GM21515 (cell line): ENCODE results near the gene SAFB2.

Source experiments
- ATAC-seq: cut with Tn5 transposase; IDR thresholded peaks from one replicate; pipeline ENCODE4 v1.9.1; 2021; ENCODE audit not compliant: unreplicated experiment

SAFB2 gene

DNA sequence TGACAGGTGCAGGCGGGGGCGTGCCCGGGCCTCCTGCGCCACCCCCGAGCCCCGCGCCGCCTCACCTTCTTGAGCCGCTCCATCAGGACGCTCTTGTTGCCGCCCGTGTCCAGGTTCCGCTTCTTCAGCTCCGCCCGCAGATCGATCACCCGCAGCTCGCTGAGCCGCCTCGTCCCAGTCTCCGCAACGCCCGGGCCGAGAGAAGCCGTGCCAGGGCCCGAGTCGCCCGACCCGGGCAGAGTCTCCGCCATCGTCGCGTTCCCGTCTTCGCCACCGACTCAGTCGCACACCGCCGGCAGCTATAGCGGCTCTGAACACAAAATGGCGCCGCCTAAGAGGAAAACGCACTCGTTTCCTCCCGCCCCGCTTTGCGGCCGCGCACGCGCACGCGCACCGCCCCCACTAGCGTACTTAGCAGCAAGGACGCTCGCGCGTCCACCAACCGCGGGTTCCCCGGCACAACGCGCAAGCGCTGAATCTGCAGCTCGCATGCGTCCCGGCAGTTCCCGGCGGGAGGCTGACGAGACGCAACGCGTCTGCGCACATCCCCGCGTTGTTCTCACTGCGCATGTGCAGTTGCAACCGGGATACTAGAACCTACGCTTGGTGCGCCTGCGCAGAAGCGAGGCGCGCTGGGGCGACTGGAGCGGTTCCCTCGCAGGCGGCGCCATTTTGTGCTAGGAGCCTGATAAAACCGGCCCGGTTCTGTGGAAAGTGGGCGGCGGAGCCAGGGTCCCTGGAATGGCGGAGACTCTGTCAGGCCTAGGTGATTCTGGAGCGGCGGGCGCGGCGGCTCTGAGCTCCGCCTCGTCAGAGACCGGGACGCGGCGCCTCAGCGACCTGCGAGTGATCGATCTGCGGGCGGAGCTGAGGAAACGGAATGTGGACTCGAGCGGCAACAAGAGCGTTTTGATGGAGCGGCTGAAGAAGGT, at the start of gene SAFB2, which contains the start of gene SAFB:
Gene SAFB2, minus strand, starts transcription at position 312 of the 932 bp plus-strand sequence. Its CDS starts 61 bp downstream, at position 251.
Gene SAFB, plus strand, starts transcription at position 619 of the 932 bp plus-strand sequence. Its CDS starts 123 bp downstream, at position 742.
- ATAC-seq, result peak; percentile 74

DNA sequence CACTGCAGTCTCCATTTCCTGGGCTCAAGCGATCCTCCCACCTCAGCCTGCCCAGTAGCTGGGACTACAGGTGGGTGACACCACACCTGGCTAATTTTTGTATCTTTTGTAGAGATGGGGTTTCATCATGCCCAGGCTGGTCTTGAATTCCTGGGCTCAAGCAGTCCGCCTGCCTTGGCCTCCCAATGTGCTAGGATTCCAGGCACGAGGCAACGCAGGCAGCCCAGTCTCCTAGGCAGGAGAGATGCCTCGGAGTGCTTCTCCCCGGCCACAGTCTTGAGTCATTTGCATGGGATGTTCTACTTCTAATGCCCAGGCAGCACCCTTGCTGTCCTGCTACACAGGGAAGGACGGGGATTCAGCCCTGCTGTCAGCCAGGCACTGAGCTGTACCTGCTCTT, 49.0 kb upstream of the SAFB2 start:
- ATAC-seq, result no peak

DNA sequence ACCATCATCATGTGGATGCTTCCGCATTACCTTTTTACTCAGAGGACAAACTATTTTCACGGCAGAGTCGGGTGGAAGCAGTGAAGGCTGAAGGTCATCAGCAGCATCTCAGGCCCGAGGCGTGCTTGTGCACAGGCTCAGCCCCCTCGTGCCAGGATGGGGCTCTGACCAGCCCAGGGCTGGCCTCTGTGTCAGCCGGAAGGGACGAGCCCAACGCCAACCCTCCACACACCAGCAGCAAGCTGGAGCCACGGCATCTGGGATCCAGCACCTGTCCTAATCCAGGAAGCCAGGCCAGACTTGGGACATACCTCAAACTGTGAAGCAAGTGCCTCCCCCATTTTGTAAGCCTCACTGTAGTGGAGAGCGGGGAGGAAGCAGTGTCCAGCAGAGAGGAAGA, 46.6 kb upstream of the SAFB2 start:
- ATAC-seq, result no peak

DNA sequence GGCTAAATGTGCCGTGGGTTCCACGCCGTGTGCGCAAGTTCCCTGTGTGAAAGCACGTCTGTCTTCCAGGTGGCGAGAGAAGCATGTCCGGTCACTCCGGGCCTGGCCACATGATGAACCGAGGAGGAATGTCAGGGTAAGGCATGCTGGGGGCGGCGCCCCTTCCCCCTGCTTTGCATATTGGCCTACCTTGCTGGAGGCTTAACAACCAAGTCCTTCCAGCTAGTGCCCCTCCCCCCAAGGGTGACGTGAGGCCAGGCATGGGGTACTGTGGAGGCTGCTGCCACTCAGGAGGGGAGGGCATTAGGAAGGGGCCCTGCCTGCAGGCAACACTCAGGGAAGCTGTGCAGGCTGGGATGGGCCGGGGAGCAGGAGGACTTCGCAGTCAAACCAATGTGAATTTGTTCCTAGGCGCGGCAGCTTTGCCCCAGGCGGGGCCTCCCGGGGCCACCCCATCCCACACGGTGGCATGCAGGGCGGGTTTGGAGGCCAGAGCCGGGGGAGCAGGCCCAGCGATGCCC, 45.2 kb upstream of the SAFB2 start:
- no peak for ATAC-seq

DNA sequence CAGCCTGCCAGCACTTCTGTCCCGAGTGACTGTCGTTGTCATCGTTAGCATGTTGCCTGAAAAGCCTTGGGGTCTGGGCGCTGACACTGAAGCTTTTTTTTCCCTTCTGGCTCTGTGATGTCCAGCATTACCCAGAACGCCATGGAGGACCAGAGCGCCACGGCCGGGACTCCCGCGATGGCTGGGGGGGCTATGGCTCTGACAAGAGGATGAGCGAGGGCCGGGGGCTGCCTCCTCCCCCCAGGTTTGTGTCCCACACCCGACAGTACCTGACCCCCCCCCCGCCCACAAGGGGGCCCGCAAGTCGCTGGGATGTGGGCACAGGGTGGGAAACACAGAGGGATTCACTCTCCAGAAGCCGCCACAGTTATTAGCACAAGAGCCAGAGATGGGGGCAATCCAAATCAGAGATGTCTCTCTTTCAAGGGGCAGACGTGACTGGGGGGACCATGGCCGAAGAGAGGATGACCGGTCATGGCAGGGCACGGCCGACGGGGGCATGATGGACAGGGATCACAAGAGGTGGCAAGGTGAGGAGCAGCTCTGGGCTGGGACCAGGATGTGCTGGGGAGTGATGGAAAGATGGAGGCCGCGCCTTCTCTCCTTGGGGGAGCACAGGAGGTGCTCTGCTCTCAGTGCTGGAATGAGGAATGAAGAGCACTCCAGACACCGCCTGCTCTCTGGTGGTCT, 44.5 kb upstream of the SAFB2 start:
- no peak for ATAC-seq

DNA sequence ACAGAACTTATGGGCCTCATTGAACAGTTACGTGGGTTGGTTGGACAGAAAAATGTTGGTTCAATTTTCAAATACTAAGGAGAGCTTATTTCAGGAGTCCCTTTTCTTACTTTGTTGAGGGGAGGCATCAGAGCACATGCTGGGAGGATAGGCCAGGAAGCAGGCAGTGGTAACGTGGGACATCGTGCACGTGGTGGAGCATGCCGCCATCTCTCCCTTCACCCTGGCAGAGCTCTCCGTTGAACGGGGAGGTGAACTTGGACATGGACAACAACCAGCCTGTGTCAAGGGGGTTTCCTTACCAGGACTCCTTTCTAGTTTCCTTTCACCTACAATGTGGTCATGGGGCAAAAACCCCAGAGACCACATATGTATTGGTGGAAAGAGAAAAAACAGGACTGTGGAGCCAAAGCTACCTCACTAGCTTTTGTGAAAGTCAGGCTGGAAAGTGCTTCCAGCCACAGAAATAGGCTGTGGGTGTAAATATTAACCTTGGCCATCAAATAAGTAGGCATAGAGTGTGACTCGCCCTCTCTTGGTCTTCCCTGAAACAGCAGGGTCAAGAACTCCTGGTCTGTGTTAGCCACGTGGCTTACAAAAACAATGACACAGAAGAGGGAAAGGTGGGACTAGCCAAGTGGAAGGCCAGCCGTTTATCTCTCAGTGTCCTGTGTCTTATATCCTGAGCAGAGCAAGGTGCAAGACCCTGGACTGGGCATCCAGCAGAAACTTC, 43.4 kb upstream of the SAFB2 start:
- no peak for ATAC-seq

DNA sequence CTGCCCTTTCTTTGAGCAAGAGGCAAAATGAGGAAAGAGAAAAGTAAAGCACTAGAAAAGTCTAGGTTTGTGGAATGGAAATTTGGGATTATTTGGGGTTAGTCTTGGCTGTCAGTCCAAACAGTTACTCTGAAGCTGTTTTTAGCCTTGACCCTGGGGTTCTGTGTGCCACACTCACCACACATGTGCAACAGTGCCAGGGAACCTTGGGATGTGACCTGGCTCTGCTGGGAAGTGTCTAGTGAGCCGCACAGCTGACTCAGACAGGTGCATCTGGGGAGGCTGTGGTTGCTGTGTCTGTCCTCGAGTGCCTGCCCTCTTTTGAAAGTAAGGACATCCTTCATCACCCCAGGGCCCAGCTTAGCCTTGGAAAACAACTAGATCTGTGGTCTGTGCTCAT, 41.9 kb upstream of the SAFB2 start:
- no peak for ATAC-seq

DNA sequence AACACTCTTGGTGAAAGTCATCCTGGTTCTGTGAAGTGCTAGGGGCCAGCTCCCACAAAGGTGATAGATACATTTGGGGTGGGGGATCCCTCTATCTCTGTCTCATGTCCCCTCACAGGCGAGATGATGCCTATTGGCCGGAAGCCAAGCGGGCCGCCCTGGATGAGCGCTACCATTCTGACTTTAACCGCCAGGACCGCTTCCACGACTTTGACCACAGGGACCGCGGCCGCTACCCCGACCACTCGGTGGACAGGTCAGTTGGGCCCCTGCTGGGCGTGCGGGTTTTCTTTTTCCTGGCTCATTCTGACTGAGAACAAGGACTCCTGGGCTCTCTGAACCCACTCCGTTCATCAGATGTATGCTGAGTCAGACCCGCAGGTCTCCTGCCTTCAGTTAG, 41.3 kb upstream of the SAFB2 start:
- no peak for ATAC-seq

DNA sequence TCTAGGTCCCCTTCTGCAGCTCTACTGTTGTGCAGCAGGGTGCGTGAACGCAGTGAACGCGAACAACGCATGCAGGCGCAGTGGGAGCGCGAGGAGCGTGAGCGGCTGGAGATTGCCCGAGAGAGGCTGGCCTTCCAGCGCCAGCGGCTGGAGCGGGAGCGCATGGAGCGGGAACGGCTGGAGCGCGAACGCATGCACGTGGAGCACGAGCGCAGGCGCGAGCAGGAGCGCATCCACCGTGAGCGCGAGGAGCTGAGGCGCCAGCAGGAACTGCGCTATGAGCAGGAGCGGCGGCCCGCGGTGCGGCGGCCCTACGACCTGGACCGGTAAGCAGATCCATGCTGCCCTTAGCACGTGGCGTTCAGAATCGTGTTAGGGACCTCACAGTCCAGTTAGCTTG, 38.9 kb upstream of the SAFB2 start:
- no peak for ATAC-seq

DNA sequence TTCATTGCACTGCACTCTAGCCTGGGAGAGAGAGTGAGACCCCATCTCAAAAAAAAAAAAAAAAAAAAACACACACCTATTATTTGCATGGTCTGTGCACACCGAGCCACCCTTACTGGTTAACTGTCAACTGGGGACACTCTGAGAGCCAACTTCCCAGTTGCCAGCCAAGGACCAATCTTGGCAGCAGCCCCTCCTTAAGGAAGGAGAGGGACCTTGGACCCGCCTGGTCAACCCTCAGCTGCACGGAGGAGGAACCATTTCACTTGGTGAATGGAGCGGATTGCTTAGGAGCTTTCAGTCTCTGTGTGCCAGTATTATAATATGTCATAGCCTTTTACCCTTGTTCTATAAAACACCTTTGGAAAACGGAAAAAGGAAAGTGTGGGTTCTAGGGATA, 32.8 kb upstream of the SAFB2 start:
- ATAC-seq, result no peak

DNA sequence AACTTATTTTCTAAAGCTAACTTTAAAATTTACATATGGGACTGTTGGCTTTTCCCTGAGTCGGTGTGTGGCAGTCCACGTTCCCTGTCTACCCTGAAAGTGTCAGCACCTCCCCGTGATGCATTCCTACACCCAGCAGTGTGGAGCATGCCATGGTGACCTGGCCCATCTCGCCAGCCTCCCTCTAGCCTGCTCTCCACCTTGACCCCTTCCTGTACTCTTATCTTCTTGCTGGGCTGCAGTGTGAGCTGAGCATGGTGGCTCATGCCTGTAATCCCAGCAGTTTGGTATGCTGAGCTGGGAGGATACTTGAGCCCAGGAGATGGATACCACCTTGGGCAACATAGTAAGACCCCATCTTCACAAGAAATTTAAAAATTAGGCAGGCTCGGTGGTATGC, 32.4 kb upstream of the SAFB2 start:
- no peak for ATAC-seq

DNA sequence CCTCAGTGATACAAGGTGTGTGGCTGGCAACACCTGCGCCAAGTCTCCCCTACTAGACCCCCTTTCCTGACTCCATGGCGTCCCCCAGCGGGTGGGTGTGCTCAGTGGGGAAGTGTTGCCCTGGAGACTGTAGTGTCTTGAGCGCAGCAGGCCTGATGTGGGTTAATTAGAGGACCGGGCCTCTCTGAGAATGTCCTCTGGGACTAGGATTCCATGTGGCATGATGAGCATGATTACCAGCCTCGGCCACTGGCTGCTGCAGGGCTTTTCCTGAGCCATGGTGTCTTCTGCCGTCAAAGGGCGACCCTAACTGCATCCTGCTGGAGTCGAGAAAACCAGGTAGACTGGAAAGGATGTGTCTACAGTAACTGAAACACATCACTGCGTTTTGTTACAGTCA, 29.7 kb upstream of the SAFB2 start:
- no peak for ATAC-seq

DNA sequence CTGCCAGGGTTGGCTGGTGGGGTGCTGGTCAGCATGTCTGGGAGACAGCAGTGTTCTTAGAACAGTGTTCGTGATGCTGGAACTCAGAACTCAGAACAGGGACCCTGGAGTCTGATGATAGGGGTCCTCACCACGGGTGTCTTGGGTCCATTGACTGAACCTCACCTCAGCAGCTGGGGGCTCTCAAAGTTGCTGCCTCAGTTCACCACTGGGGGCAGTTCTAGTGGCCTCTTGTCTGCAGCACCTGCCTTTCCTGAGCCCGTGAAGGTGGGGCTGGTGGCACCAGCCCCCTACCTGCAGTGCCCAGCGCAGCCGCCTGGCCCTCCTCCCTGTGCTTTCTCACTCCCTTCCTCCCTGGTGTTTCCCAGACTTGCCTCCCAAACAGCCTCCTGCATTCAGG, 28.8 kb upstream of the SAFB2 start:
- ATAC-seq, result no peak

DNA sequence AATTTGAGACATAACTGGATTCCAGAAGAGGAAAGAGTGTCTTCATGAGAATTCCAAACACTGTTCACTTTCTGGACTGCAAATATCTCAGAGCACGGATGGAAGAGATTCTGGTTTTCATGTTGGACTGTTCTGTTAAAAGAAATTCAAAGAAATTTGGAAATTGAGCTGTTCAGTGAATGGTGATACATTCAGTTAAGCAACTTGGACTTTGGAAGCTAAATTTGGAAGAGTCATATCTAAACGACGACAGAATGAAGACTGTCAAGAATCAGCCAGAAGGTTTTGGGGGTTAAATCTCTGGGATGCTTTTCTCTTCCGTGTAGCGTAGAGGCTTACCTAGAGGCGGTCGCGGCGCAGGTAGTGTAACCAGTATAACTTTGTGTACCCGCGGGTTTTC, 25.9 kb upstream of the SAFB2 start:
- ATAC-seq, result no peak

DNA sequence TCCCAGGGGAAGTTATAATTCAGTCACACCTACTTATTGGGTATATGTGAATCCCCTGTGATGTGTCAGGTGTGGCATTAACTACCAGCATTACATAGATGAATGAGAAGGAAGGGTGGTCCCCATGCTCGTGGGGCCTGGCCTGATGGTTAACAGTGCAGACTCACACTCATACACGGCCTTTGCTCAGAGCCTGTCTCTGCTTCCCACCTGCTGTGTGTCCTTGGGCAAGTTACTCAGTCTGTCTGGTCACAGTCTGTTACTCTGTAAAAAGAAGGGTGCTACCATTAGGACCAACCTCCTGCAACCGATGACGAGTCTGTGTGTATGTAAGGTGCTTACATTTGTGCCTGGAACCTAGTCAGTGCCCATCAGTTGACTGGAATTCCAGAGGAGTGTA, 24.1 kb upstream of the SAFB2 start:
- ATAC-seq, result no peak

DNA sequence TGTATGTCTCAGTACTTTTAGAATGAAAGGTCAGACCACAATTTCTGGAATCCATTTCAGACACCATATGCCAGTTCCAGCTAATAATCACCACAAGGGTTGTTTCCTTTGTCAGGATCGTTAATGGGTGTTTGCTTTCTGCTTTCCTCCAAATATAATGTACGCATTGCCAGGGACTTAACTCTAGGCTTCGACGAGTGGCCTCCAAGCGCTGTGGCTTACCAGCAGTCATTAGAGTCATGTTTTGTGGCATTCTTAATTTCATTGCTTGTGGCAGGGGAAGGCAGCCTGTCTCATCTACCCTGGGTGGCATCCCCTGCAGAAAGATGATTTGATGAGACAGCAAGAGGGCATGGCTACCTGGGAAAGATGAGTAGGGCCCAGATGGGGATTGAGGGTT, 22.8 kb upstream of the SAFB2 start:
- ATAC-seq, result no peak

DNA sequence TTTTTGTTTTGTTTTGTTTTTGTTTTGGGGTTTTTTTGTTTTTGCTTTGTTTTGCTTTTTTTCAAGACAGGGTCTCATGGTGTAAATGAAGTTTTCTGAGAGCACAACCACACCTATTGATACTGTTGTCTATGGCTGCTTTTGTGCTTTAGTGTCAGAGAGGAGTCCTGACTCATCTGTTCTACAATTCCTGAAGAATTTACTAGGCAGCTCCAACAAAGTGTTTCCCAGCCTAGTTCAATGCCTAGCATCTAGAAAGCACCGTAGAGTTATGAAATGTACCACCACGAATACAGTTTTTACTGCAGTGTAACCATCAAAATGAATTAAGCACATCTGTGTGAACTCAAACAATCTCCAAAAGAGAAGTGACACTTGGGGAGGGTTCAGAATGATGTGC, 21.5 kb upstream of the SAFB2 start:
- ATAC-seq, result no peak

DNA sequence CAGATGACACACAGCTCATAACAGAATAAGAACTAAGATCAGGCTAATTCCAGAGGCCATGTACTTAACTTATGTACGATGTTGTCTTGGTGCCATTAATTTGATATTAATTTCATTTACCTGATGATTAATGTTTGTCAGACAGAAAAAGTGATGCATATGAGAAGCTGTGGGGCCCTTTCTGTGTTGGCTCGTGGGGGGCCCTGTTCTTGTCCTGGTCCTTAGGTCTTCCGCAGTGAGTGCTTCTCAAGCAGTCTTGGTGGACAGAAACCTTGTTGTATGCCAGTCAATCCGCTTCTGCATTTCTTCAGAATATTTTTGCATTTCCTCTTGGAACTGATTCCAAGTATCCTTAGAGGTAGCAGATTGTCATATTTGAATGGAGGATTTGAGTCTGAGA, 20.5 kb upstream of the SAFB2 start:
- no peak for ATAC-seq

DNA sequence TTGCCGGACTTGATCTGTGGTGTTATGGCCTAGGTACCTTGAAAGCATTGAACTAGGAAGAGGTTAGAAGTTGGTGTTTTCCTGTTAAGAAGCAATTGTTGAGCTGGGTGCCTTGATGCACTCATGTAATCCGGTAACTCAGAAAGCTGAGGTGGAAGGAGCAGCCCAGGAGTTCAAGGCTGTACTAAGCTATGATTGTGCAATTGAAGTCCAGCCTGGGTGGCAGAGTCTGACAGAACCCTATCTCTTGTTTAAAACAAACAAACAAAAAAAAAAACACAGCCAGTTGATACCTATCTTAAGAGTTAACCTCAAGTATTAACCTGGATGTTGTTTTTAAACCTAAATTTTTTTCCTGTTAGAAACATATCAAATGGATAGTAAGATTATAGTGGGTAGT, 19.6 kb upstream of the SAFB2 start:
- ATAC-seq, result no peak

DNA sequence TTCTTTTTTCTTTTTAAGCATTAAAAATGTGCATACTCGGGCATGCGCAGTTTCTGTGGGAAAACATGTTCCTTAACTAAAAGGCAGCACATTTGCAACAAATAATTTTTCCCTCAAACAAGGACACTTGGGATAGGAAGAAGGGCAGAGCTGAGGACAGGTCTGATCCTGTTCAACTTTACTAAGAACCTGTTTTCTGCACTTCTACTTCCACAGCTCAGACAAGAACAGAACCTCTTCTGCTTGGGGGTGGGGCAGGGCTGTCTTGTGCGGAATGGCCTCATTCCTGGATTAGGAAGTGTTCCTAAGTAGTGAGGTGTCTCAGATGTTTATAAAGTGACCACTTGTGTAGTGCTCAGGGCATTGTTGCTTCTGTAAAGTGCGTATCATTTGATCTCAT, 18.6 kb upstream of the SAFB2 start:
- ATAC-seq, result no peak

DNA sequence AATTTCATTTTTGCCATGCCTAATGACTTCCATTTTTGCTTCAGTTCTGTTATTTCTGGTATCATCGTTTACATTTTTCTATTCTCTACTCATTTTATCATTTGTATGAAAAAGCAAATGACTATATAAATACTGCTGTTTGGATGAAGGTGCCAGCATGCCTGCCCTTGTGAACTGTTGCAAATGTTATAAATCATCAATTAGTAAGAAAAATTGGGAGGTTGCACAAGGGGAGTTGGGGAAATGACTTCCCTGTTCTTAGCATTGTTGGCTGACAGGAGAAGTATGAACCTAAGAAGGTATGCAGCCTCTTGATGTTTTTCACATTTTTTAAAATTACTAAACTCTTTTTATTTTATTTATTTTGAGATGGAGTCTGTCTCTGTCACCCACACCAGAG, 15.4 kb upstream of the SAFB2 start:
- no peak for ATAC-seq
